H1 (cell line): ENCODE results near the gene NR4A1. TPM values are rescaled to one million over a fixed set of nuclear protein-coding genes. Genes with fewer than 3 reads are reported as not detected.
A peak's percentile ranks its signal among the peaks of the same experiment; 100 is the strongest.

Experiments
- CTCF ChIA-PET: fragments of 300-600 bp; sonication (Branson Sonifier 250); formaldehyde crosslinking; loops from one replicate; lab custom pipeline; 2021; ENCODE audit not compliant: partially characterized antibody; lab: Charles Lee
- POLR2A ChIA-PET: fragments of 300-600 bp; sonication (Branson Sonifier 250); formaldehyde crosslinking; loops from one replicate; lab custom pipeline; 2021; ENCODE audit warnings: inconsistent platforms; ENCODE audit not compliant: partially characterized antibody; lab: Charles Lee
- DNase-seq, 2 experiments: peaks; one replicate each; pipeline versions ENCODE4 v3.0.0 to v3.0.0-alpha.2; 2010 to 2022; ENCODE audit warnings: low spot score in 2 of 2, low read depth in 1 of 2, mixed read lengths in 1 of 2
- FAIRE-seq: peaks from 2 replicates; lab custom pipeline; 2011; peaks lifted over from hg19 to GRCh38; lab: Jason Lieb, UNC
- H2AFZ ChIP-seq: 2 replicates; pipeline ENCODE4 v1.8.1; 2012; ENCODE audit warnings: low read length, inconsistent platforms
- H2AK5ac ChIP-seq: 2 replicates; pipeline ENCODE4 v1.6.1; 2013; ENCODE audit warnings: low read depth, low read length
- H2BK120ac ChIP-seq: replicated peaks from 2 replicates; pipeline ENCODE3; 2013; ENCODE audit warnings: low read depth, low read length, inconsistent platforms
- H2BK12ac ChIP-seq: 2 replicates; pipeline ENCODE4 v1.6.1; 2013; ENCODE audit warnings: low read depth, low read length
- H2BK15ac ChIP-seq: 2 replicates; pipeline ENCODE4 v1.6.1; 2013; ENCODE audit warnings: low read length
- H2BK20ac ChIP-seq: 2 replicates; pipeline ENCODE4 v1.6.1; 2013; ENCODE audit warnings: low read length
- H2BK5ac ChIP-seq: 2 replicates; pipeline ENCODE4 v1.6.1; 2013; ENCODE audit warnings: low read depth, low read length
- H3K14ac ChIP-seq: 2 replicates; pipeline ENCODE4 v1.6.1; 2013; ENCODE audit warnings: inconsistent platforms; ENCODE audit not compliant: insufficient read length
- H3K18ac ChIP-seq: 2 replicates; pipeline ENCODE4 v1.6.1; 2013; ENCODE audit warnings: low read length; ENCODE audit errors: extremely low read depth
- H3K23ac ChIP-seq: 2 replicates; pipeline ENCODE4 v1.6.1; 2013; ENCODE audit warnings: inconsistent platforms; ENCODE audit not compliant: insufficient read length
- H3K23me2 ChIP-seq: 2 replicates; pipeline ENCODE4 v1.6.1; 2013; ENCODE audit warnings: low read depth, low read length
- H3K27ac ChIP-seq: 2 replicates; pipeline ENCODE4 v1.6.1; 2011; ENCODE audit warnings: low read depth, low read length, inconsistent platforms
- H3K27me3 ChIP-seq, 4 experiments: replicated peaks in 1 of 4; 1 replicate in 1 of 4; 2 replicates in 3 of 4; pipeline versions ENCODE4 v1.6.1 to v1.8.1; 2011 to 2013; ENCODE audit warnings: low read length in 3 of 4, mild to moderate bottlenecking in 3 of 4, inconsistent platforms in 2 of 4, mixed read lengths in 2 of 4, moderate library complexity in 1 of 4; ENCODE audit not compliant: control insufficient read depth in 3 of 4, insufficient read depth in 3 of 4; ENCODE audit errors: extremely low read depth in 1 of 4
- H3K36me3 ChIP-seq, 4 experiments: 2 replicates each; pipeline versions ENCODE4 v1.6.1 to v1.8.1; 2011 to 2013; ENCODE audit warnings: mild to moderate bottlenecking in 4 of 4, low read length in 3 of 4, moderate library complexity in 2 of 4, control low read depth in 1 of 4, inconsistent platforms in 1 of 4; ENCODE audit not compliant: insufficient read depth in 4 of 4, control insufficient read depth in 2 of 4
- H3K4ac ChIP-seq: replicated peaks from 2 replicates; pipeline ENCODE3; 2013; ENCODE audit warnings: low read length, low read depth, mixed read lengths, inconsistent platforms; ENCODE audit not compliant: insufficient read length
- H3K4me1 ChIP-seq, 4 experiments: replicated peaks in 1 of 4; 1 replicate in 1 of 4; 2 replicates in 3 of 4; pipeline versions ENCODE4 v1.6.1 to v1.8.1; 2011 to 2013; ENCODE audit warnings: low read length in 3 of 4, inconsistent platforms in 2 of 4, mixed read lengths in 1 of 4; ENCODE audit not compliant: insufficient read depth in 4 of 4, control insufficient read depth in 3 of 4
- H3K4me2 ChIP-seq, 2 experiments: 2 replicates each; pipeline versions ENCODE4 v1.6.1 to v1.8.1; 2011 to 2013; ENCODE audit warnings: low read depth in 2 of 2, low read length in 2 of 2, control low read depth in 1 of 2, inconsistent platforms in 1 of 2, mild to moderate bottlenecking in 1 of 2; ENCODE audit not compliant: insufficient read depth in 1 of 2
- H3K4me3 ChIP-seq, 4 experiments: fragments of 200-600, 300-600 bp in 1 of 4; sonication (generic), shearing (Covaris generic), sonication (Bioruptor Twin) in 1 of 4; 2 replicates each; pipeline versions ENCODE4 v1.5.1 to v1.8.1; 2011 to 2016; ENCODE audit warnings: low read length in 4 of 4, low read depth in 3 of 4, control low read depth in 2 of 4, inconsistent platforms in 2 of 4, mild to moderate bottlenecking in 2 of 4, mixed read lengths in 1 of 4, moderate library complexity in 1 of 4; ENCODE audit not compliant: insufficient read depth in 2 of 4; ENCODE audit errors: extremely low read depth in 1 of 4
- H3K56ac ChIP-seq: replicated peaks from 2 replicates; pipeline ENCODE3; 2013; ENCODE audit warnings: low read depth, mild to moderate bottlenecking, mixed read lengths, low read length, inconsistent platforms; ENCODE audit not compliant: insufficient read length
- H3K79me1 ChIP-seq: 2 replicates; pipeline ENCODE4 v1.6.1; 2013; ENCODE audit warnings: low read depth, low read length, control low read depth
- H3K79me2 ChIP-seq, 2 experiments: 2 replicates each; pipeline versions ENCODE4 v1.6.1 to v1.8.1; 2012 to 2013; ENCODE audit warnings: low read length in 2 of 2, mild to moderate bottlenecking in 2 of 2, inconsistent platforms in 1 of 2; ENCODE audit not compliant: insufficient read depth in 2 of 2, control insufficient read depth in 1 of 2
- H3K9ac ChIP-seq, 4 experiments: replicated peaks in 1 of 4; 1 replicate in 1 of 4; 2 replicates in 3 of 4; pipeline versions ENCODE4 v1.6.1 to v1.8.1; 2011 to 2013; ENCODE audit warnings: low read depth in 3 of 4, low read length in 3 of 4, control low read depth in 2 of 4, mild to moderate bottlenecking in 2 of 4, moderate library complexity in 2 of 4, inconsistent platforms in 1 of 4; ENCODE audit errors: extremely low read depth in 1 of 4
- H3K9me3 ChIP-seq, 2 experiments: 2 replicates each; pipeline versions ENCODE4 v1.6.1 to v1.8.1; 2012 to 2013; ENCODE audit warnings: mild to moderate bottlenecking in 2 of 2, moderate library complexity in 2 of 2, control low read depth in 1 of 2, inconsistent platforms in 1 of 2, low read depth in 1 of 2, low read length in 1 of 2, mixed read lengths in 1 of 2; ENCODE audit not compliant: insufficient read depth in 2 of 2
- H4K20me1 ChIP-seq, 2 experiments: replicated peaks in 1 of 2; 2 replicates each; pipeline versions ENCODE3 to v1.8.1; 2011 to 2013; ENCODE audit warnings: inconsistent platforms in 2 of 2, low read length in 2 of 2, mild to moderate bottlenecking in 1 of 2; ENCODE audit not compliant: insufficient read depth in 2 of 2, control insufficient read depth in 1 of 2
- H4K5ac ChIP-seq: 2 replicates; pipeline ENCODE4 v1.6.1; 2013; ENCODE audit warnings: low read length, low read depth, mixed read lengths, inconsistent platforms; ENCODE audit not compliant: insufficient read length
- H4K8ac ChIP-seq: 2 replicates; pipeline ENCODE4 v1.8.0; 2013; ENCODE audit warnings: mild to moderate bottlenecking, moderate library complexity, low read length, inconsistent platforms; ENCODE audit not compliant: insufficient read depth; ENCODE audit errors: extremely low read depth
- H4K91ac ChIP-seq: replicated peaks from 2 replicates; pipeline ENCODE3; 2013; ENCODE audit warnings: low read length, mixed read lengths, inconsistent platforms; ENCODE audit not compliant: insufficient read length
- CBX5 ChIP-seq: fragments of 300-800, 300-1000 bp; sonication (generic); IDR thresholded peaks from 2 replicates; pipeline ENCODE4 v1.7.1; 2016; ENCODE audit warnings: antibody characterized with exemption, low read length, low read depth
- CTBP2 ChIP-seq: IDR thresholded peaks from 2 replicates; pipeline ENCODE4 v1.7.0; 2011; ENCODE audit warnings: borderline replicate concordance, mild to moderate bottlenecking, moderate library complexity, mixed read lengths, low read length; ENCODE audit not compliant: insufficient read depth, insufficient read length
- FOSL1 ChIP-seq: IDR thresholded peaks from 2 replicates; pipeline ENCODE4 v1.6.1; 2011; ENCODE audit warnings: mild to moderate bottlenecking, low read depth, low read length, moderate library complexity; ENCODE audit not compliant: insufficient read depth
- HDAC6 ChIP-seq: IDR thresholded peaks from one replicate; pipeline ENCODE4 v1.7.1; 2012; ENCODE audit warnings: low read depth, mild to moderate bottlenecking, inconsistent platforms, low read length, moderate library complexity
- JUN ChIP-seq: IDR thresholded peaks from 2 replicates; pipeline ENCODE4 v1.6.1; 2011; ENCODE audit warnings: low read depth, mild to moderate bottlenecking, improper control_type of control experiment, low read length
- KDM1A ChIP-seq: fragments of 200-600, 300-600 bp; sonication (generic); IDR thresholded peaks from 2 replicates; pipeline ENCODE4 v1.7.1; 2016; ENCODE audit warnings: mild to moderate bottlenecking, low read length, borderline replicate concordance
- PHF8 ChIP-seq: fragments of 200-600 bp; sonication (generic); conservative IDR thresholded peaks from 2 replicates; pipeline ENCODE4 v1.7.1; 2012; ENCODE audit warnings: low read depth, mild to moderate bottlenecking, inconsistent platforms, low read length, moderate library complexity
- POLR2A ChIP-seq, 2 experiments: IDR thresholded peaks; 1 replicate in 1 of 2; 2 replicates in 1 of 2; pipeline ENCODE4 v1.6.1; 2011; ENCODE audit warnings: low read depth in 2 of 2, low read length in 2 of 2, mild to moderate bottlenecking in 2 of 2; ENCODE audit errors: control extremely low read depth in 1 of 2
- POU5F1 ChIP-seq: IDR thresholded peaks from 2 replicates; pipeline ENCODE4 v1.6.1; 2011; ENCODE audit warnings: low read depth, mild to moderate bottlenecking, low read length, moderate library complexity
- SRF ChIP-seq: IDR thresholded peaks from 2 replicates; pipeline ENCODE4 v1.6.1; 2011; ENCODE audit warnings: mild to moderate bottlenecking, low read depth, low read length, moderate library complexity
- TCF12 ChIP-seq: IDR thresholded peaks from 2 replicates; pipeline ENCODE4 v1.6.1; 2011; ENCODE audit warnings: low read depth, mild to moderate bottlenecking, low read length
- YY1 ChIP-seq: IDR thresholded peaks from 2 replicates; pipeline ENCODE4 v1.6.1; 2011; ENCODE audit warnings: low read depth, mild to moderate bottlenecking, low read length
- WGBS, 2 experiments: shearing (Covaris generic) in 1 of 2; methylation state at CpG; one replicate each; pipeline versions ENCODE4 v1.1.6 to v1.1.7; 2013 to 2015; ENCODE audit warnings: low lambda C conversion rate in 2 of 2, mixed read lengths in 2 of 2, inconsistent platforms in 1 of 2, low coverage in 1 of 2, missing lambda C conversion rate in 1 of 2; ENCODE audit not compliant: insufficient replicate concordance in 2 of 2, insufficient coverage in 1 of 2, insufficient read length in 1 of 2; ENCODE audit errors: extremely low coverage in 1 of 2, missing lambda C conversion rate in 1 of 2; 5-methylcytosine and 5-hydroxymethylcytosine counted together
- polyA plus RNA-seq, 7 experiments: library from polyadenylated mRNA; depleted of rRNA in 3 of 7; stranded (reverse) in 5 of 7; unstranded in 2 of 7; fragments of >200 nt in 5 of 7; fragments of 200-250 nt in 2 of 7; gene quantifications; 1 replicate in 5 of 7; 2 replicates in 1 of 7; 4 replicates in 1 of 7; pipeline versions ENCODE4 v1.2.1 to v1.2.3, GENCODE V29; 2011 to 2013; ENCODE audit warnings: missing spikeins in 2 of 7, mixed read lengths in 2 of 7
- total RNA-seq: library from RNA; stranded (reverse); fragmentation: NEBNext Ultra II Directional; extraction: Animal tissue kit (Norgen Biotek cat#: 25700); gene quantifications from 2 replicates; pipeline ENCODE4 v1.2.1, GENCODE V29; 2021
- TF ChIP-seq, protein P1 (sequence below): IDR thresholded peaks from 2 replicates; pipeline ENCODE4 v1.6.1; 2012; ENCODE audit warnings: inconsistent platforms

The NR4A1 gene
- total and polyA plus RNA-seq, 2 of the 8 experiments (the other 6 are each of a cell fraction or from before 2014, with no cell fraction given): 18.7 to 23.3 TPM

DNA sequence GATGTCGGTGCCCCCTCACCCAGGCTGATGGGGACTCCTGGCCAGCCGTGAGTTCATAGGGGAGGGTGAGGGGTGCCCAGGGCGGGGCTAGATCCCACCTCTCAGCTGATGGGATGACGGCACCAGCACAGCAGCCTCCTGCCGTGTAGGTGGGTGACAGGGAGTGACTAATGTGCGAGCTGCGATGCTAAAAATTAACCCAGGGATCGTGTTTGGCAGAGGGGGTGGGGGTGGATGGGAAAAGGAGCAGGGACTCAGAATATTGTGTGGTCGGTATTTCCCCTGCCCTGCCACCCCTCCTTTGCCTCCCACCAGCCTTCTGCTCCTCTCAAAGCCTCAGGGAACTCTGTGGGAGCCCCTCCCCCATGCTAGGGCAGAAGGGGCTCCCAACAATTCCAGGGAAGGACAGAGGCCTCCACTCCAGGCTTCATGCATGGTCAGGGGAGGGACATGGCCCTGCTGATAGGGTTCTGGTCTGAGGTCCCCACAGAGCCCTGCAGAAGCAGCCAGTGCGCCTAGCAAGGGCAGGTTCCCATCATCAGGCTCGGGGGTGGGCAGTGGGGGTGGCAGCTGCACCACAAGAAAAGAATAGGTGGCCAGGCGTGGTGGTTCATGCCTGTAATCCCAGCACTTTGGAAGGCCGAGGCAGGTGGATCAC, 32.0 kb upstream of the NR4A1 start:
- H4K20me1 ChIP-seq: no peaks in the 10 kb centered on the region
- H2BK120ac ChIP-seq: no peak overlapping the region
- no peak overlapping the region for H3K4ac ChIP-seq
- H3K4me3 ChIP-seq: no peak overlapping the region
- no peak overlapping the region for H3K23ac ChIP-seq
- H3K18ac ChIP-seq: no peak overlapping the region
- H3K27ac ChIP-seq: no peak overlapping the region
- ChIA-PET POLR2A (interaction anchor here (1.4 to 6.8 kb wide), 4 partner anchors 9 to 25 kb away, joined by 5 to 62 read pairs (median 16); partner anchors contain the start of gene TAMALIN), CTCF (interaction anchor here (1.3 to 22.7 kb wide), 12 partner anchors 12 to 129 kb away, joined by 3 to 1249 read pairs (median 13); partner anchors contain the start of genes ATG101, NR4A1, SMIM41 and TAMALIN)
- H2AK5ac ChIP-seq: no peak overlapping the region
- H2BK5ac ChIP-seq: no peak overlapping the region
- 89% methylated on average over 8 of the region's 13 CpGs; no CpG with 5 or more reads in 1 of the 2 experiments for WGBS, 2 experiments
- no peak overlapping the region for H4K8ac ChIP-seq
- no peak overlapping the region for H4K5ac ChIP-seq
- no peak overlapping the region; a peak in 1 of 7 replicates for H3K9ac ChIP-seq
- no peaks in the 10 kb centered on the region for H3K9me3 ChIP-seq
- no peak overlapping the region for H2AFZ ChIP-seq
- no peaks in the 10 kb centered on the region for H3K36me3 ChIP-seq
- H4K91ac ChIP-seq: no peak overlapping the region
- H3K14ac ChIP-seq: no peak overlapping the region
- H3K79me1 ChIP-seq: no peaks in the 10 kb centered on the region
- FAIRE-seq: no peak
- peak overlapping the region; percentile 32; the same call in 1 of the 2 replicates for H2BK20ac ChIP-seq
- peaks cover 7% of the 10 kb centered on the region for H3K23me2 ChIP-seq
- H2BK12ac ChIP-seq: no peak overlapping the region
- no peak overlapping the region for H3K56ac ChIP-seq
- no peak for DNase-seq
- H3K27me3 ChIP-seq: peaks cover 3 to 50% (median 28%) of the 10 kb centered on the region in 4 experiments
- H3K4me2 ChIP-seq: no peak overlapping the region
- peaks cover 0 to 25% (median 11%) of the 10 kb centered on the region in 4 experiments; a peak in 6 of 7 replicates for H3K4me1 ChIP-seq
- no peaks in the 10 kb centered on the region for H3K79me2 ChIP-seq
- H2BK15ac ChIP-seq: 0 out of 2 replicates have a peak overlapping the region, but pooled peaks have one; percentile 16
- TF ChIP-seq TCF12 (no peak), CTBP2 (no peak), HDAC6 (no peak), YY1 (no peak), POU5F1 (no peak), CBX5 (no peak), SRF (no peak), POLR2A (IDR thresholded peaks at IDR 0.05; ENCODE audit: control extremely low read depth in 1 of 2, low read depth in 2 of 2, low read length in 2 of 2) (no peak), FOSL1 (no peak), PHF8 (no peak), JUN (no peak), KDM1A (no peak)
- TF ChIP-seq, protein P1, sequence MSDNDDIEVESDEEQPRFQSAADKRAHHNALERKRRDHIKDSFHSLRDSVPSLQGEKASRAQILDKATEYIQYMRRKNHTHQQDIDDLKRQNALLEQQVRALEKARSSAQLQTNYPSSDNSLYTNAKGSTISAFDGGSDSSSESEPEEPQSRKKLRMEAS: no peak
